ENCODE data around the gene VWA3A.
"Not testable (repeated sequence)": the region's sequence is repeated elsewhere in the genome, so short reads cannot be mapped to it uniquely, and the experiment has no call there.

Gene VWA3A

GRCh38 chr16:22132801-22133200 lies 40.5 kb downstream of the VWA3A start:
- DNase-seq (ENCODE audit: low read depth): no peak

DNA sequence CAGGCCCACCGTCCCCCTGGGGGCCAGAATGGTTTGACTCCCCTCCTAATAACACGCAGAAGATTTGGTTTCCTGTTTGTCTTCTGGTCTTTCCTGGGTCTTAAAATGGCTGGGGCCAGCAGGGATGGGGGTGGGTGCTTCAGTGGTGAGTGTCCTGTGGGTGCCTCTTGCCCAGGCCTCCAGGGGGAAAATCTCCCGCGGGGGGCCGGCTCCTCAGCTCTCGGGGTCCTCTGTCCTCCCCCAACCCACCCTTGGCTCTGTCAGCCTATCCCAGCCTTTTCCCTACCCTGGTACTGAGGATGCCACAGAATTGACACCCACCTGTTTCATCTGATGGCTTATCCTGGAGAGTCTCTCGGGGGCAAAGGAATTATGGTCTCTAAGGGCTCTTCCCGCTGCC lies 46.1 kb downstream of the VWA3A start:
- no peak for DNase-seq (ENCODE audit: low read depth)

GRCh38 chr16:22139008-22139407 lies 46.7 kb downstream of the VWA3A start:
- no peak for DNase-seq (ENCODE audit: low read depth)

DNA sequence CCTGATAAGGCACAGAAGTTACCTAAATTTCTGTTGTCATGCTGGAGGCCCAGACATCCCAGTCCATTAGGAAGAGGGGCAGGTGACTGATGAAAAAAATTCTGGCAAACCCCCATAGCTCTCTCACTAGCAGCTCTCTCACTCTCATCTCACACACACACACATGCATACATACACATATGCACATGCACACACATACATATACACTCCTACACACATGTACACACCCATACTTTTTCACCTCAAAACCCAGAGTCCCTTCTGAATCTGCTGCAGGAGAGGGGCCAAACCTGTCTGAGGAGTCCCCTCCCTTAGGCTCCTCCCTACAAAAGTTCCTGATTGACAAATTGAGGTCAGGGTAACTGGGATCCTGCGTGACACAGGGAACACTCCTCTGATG lies 47.4 kb downstream of the VWA3A start:
- no peak for DNase-seq (ENCODE audit: low read depth)

DNA sequence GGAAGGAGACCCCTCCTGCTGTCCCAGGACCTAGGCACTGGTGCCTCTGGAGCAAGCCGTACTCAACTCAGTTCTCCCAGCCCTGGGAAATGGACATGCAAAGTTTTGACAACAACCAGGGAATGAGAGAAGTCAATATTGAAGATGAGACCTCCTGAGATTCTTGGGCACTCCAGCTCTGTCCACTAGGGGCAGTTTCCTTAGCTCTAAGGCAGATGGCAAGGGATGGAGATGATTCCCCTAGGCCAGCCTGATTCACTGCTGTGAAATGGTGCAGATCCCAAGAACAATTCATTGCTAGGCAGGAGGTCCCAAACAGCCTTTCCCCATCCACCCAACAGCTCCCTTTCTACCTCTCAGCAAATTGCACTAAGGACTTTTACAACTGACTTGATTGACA lies 49.4 kb downstream of the VWA3A start:
- DNase-seq (ENCODE audit: low read depth): no peak

GRCh38 chr16:22144520-22144919 lies 52.2 kb downstream of the VWA3A start:
- DNase-seq (ENCODE audit: low read depth): no peak

DNA sequence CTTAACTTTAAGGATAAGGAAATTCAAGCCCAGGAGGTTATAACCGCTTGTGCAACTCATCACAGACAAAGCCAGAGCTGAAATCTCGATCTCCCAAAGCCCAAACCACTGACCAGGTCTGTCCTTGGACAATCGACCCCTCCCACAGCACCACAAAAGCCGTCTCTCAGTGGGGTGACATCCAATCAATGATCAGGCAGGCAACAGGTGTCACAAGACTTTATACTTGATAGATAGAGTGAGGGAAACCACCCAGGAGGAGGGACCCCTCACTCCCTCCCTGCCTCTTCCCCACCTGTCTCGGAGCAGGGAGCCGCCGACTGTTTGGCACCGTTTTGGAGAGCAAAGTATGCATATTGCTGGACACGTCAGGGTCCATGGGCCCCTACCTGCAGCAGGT lies 55.5 kb downstream of the VWA3A start:
- DNase-seq (ENCODE audit: low read depth): no peak

DNA sequence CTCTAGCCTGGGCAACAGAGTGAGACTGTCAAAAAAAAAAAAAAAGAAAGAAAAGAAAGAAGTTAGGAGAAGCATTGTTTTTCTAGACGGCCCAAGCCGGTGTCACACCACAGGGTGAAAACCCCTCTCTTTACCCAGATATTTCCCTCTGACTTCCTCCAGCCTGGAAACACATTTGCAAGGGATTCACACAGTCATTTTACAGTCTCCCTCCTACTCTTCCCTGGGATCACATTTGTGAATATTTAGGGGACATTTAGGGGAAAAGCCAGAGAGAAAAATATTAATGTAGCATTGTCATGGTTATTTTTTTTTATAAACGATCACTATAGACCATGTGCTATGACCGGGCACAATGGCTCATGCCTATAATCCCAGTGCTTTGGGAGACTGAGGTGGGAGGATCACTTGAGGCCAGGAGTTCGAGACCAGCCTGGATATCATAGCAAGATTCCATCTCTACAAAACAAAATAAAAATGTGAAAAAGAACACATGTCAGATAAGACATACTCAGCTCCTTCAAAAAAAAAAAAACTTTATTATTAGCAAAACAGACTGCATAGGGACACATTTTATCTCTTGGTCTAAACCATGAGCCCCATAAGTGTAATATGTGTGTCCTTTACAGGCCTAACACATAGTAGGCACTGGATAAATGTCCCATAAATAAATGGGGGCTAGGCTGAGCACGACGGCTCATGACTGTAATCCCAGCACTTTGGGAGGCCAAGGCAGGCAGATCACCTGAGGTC lies 59.1 kb downstream of the VWA3A start:
- no peak for DNase-seq (ENCODE audit: low read depth)

GRCh38 chr16:22152316-22152715 lies 60.0 kb downstream of the VWA3A start:
- no peak for DNase-seq (ENCODE audit: low read depth)

DNA sequence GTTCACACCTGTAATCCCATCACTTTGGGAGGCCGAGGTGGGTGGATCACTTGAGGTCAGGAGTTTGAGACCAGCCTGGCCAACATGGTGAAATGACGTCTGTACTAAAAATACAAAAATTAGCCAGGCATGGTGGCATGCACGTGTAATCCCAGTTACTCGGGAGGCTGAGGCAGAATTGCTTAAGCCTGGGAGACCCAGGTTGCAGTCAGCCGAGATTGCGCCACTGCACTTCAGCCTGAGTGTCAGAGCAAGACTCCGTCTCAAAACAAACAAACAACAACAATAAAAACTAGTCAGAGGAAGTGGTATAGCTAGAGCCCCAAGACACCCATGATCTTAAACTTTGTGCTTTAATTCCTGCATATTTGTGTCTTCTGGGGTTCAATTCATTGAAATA lies 60.7 kb downstream of the VWA3A start:
- DNase-seq (ENCODE audit: low read depth): not testable (repeated sequence)

GRCh38 chr16:22161401-22161800 lies 69.1 kb downstream of the VWA3A start:
- DNase-seq (ENCODE audit: low read depth): no peak

DNA sequence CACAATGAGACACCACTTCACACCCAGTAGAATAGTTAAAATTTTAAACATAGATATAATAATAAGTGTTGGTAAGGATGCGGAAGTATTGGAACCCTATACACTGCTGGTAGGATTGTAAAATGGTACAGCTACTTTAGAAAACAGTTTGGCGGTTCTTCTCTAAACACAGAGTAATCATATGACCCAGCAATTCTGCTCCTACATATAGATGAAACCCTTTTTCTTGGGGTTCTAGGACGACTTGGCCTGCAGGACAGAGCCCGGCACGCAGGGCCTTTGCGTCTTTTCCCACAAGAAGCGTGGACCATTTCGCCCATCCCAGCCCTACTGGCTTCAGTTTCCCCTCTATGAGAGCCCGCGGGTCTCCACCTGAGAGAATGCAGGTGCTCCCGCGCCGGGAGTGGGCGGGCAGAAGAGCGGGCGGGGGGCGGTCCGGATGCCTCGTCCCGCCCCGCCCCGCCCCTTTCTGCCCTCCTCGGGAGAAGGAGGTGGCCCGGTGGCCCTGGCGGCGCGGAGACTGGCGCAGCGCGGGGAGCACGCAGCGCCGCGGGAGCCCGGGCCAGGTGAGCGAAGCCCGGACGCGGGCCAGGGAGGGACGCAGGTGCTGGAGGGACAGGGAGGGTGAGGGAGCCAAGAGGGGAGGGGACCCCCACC lies 69.8 kb downstream of the VWA3A start, which contains the start of gene SDR42E2:
SDR42E2 (plus strand) TSS at position 508 of the 657 bp plus-strand sequence. CDS start 3,077 bp downstream, outside the sequence.
- no peak for DNase-seq (ENCODE audit: low read depth)

DNA sequence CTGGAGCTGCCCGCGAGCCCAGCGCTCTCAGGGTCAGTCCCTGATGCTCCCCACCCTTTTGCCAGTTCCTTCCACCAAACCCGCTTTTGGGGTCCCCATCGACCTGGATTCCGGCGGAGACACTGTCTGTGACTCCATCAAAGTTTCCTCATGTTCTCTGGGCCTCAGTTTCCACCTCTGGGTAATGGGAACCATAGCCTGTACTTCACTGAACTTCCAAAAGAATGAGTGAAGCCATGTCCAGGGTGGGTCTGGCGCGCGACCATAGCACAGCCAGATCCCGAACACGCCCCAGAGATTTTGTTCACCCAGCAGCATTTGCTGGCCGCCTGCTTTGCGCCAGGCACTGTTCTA lies 70.3 kb downstream of the VWA3A start:
- DNase-seq (ENCODE audit: low read depth): no peak

GRCh38 chr16:22163806-22164205 lies 71.5 kb downstream of the VWA3A start:
- no peak for DNase-seq (ENCODE audit: low read depth)

GRCh38 chr16:22164482-22164881 lies 72.1 kb downstream of the VWA3A start:
- no peak for DNase-seq (ENCODE audit: low read depth)

- DNase-seq (ENCODE audit: low read depth): no peak
Measured at GRCh38 chr16:22165508-22166285, 73.4 kb downstream of the VWA3A start.

DNA sequence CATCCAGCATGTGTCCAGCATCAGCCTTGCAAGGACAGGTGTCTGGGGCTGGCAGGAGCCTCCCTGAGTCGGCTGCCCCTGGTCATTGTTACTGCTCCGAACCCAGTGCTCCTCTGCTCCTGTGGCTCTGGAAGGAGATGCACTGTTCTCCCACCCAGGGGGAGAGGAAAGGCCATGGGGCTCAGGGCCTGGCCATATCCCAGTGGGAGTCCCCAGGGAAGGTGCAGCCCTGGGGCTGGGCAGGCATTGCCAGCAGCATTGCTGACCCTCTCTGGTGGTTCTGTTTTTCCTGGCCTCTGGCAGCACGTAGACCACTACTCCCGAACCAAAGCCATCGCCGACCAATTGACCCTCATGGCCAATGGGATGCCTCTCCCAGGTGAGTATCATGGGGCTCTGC lies 79.6 kb downstream of the VWA3A start:
- DNase-seq (ENCODE audit: low read depth): no peak

- DNase-seq (ENCODE audit: low read depth): not testable (repeated sequence)
Measured at GRCh38 chr16:22172642-22173041, 80.3 kb downstream of the VWA3A start.

DNA sequence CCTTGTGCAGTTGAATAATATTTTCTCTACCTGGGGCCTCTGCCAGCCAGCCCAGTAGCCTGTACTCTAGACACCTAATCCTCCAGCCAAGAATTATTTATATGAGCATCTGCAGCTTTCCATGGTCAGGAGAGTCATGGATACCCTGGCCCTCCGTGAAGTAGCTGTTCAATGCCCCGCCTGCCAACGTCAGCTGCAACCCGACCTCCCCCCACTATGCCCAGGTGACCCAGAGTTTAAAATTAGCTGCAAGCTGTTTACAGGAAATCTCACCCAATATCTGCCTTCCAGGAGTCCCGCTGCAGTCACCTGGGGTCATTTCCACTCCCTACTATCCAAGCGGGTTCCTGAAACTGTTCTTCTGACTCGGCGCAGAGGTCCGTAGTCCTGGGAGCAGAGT lies 82.3 kb downstream of the VWA3A start:
- no peak for DNase-seq (ENCODE audit: low read depth)

GRCh38 chr16:22177968-22178930 lies 85.9 kb downstream of the VWA3A start:
- DNase-seq (ENCODE audit: low read depth): no peak

DNA sequence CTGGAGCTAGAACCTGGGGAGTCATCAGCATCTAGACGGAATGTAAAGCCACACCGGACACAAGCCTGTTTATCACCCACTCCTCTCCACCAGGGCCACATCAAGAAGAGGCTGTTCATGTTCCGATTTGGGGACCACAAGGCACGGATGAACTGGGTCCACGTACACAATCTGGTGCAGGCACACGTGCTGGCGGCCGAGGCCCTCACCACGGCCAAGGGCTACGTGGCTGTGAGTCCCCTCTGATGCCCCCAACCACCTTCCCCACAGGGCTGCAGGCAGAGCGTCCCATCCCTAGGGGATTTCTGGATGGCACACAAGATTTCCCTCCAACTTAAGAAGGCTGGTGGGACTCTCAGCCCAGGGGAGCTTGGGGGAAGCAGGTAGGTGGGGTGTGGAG lies 89.1 kb downstream of the VWA3A start:
- no peak for DNase-seq (ENCODE audit: low read depth)

DNA sequence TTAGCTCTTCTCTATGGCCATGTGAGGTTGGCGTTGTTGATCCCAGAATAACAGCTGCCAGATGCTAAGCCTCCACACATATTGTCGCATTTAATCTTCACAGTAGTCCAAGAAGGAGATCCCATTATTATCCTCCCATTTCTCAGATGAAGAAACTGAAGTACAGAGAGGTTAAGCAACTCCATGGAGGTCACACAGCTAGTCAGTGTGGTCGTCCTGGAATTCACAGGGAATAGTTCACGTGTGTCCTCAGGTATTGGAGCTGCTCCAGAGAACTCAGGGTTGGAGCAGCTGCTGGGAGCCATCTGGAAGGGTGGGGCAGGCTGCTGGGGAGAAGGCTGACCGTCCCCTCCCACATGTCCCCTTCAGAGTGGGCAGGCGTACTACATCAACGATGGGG lies 89.5 kb downstream of the VWA3A start:
- DNase-seq (ENCODE audit: low read depth): no peak
